SK-N-SH (cell line): ENCODE measurements around the gene CCND2. TPM values are rescaled to one million over a fixed set of nuclear protein-coding genes. Genes with fewer than 3 reads are reported as not detected.

Source experiments
- CTCF ChIA-PET: fragments of 300-600, 350-600 bp; formaldehyde crosslinking; extraction: SDS; loops from one replicate; lab custom pipeline; 2021; lab: Yijun Ruan, JAX
- POLR2A ChIA-PET: fragments of 350-600 bp; sonication (Branson Sonifier 250); formaldehyde crosslinking; extraction: SDS; loops from one replicate; lab custom pipeline; 2020; ENCODE audit warnings: antibody characterized with exemption, inconsistent platforms; lab: Yijun Ruan, JAX
- DNase-seq: peaks from one replicate; pipeline ENCODE4 v3.0.0; 2012
- H2AFZ ChIP-seq: fragments of 200-600 bp; sonication (generic); 2 replicates; pipeline ENCODE4 v1.8.1; 2016; ENCODE audit warnings: antibody characterized with exemption, mild to moderate bottlenecking, low read depth
- H3F3A ChIP-seq: fragments of 200-600 bp; sonication (generic); replicated peaks from 2 replicates; pipeline ENCODE3; 2016; ENCODE audit warnings: antibody characterized with exemption, mild to moderate bottlenecking; ENCODE audit not compliant: insufficient read depth
- H3K27ac ChIP-seq, 2 experiments: fragments of 200-500 bp in 1 of 2; fragments of 200-600 bp in 1 of 2; sonication (Bioruptor generic) in 1 of 2; sonication (generic), shearing (Covaris generic) in 1 of 2; 2 replicates each; pipeline versions ENCODE4 v1.5.1 to v1.6.1; 2014 to 2016; ENCODE audit warnings: low read depth in 2 of 2, inconsistent platforms in 1 of 2, low read length in 1 of 2, mild to moderate bottlenecking in 1 of 2, mixed read lengths in 1 of 2
- H3K27me3 ChIP-seq: fragments of 200-600 bp; sonication (generic), shearing (Covaris generic); 2 replicates; pipeline ENCODE4 v1.6.1; 2016; ENCODE audit warnings: mixed run types; ENCODE audit not compliant: insufficient read depth
- H3K36me3 ChIP-seq, 2 experiments: fragments of 200-500 bp in 1 of 2; fragments of 200-600 bp in 1 of 2; sonication (Bioruptor generic) in 1 of 2; sonication (generic) in 1 of 2; replicated peaks in 1 of 2; 2 replicates each; pipeline versions ENCODE3 to v1.5.1; 2014 to 2016; ENCODE audit warnings: low read length in 1 of 2, mild to moderate bottlenecking in 1 of 2; ENCODE audit not compliant: insufficient read depth in 2 of 2, control insufficient read depth in 1 of 2
- H3K4me1 ChIP-seq, 2 experiments: fragments of 200-500 bp in 1 of 2; fragments of 200-600 bp in 1 of 2; sonication (Bioruptor generic) in 1 of 2; sonication (generic), shearing (Covaris generic) in 1 of 2; 2 replicates each; pipeline versions ENCODE4 v1.5.1 to v1.6.1; 2014 to 2016; ENCODE audit warnings: low read depth in 1 of 2, low read length in 1 of 2, mixed run types in 1 of 2; ENCODE audit not compliant: insufficient read depth in 2 of 2, control insufficient read depth in 1 of 2
- H3K4me2 ChIP-seq: fragments of 200-600 bp; sonication (generic), shearing (Covaris generic); 2 replicates; pipeline ENCODE4 v1.6.1; 2017; ENCODE audit warnings: mixed run types
- H3K4me3 ChIP-seq, 2 experiments: fragments of 200-500 bp in 1 of 2; fragments of 200-600 bp in 1 of 2; sonication (Bioruptor generic) in 1 of 2; sonication (generic), shearing (Covaris generic) in 1 of 2; 2 replicates each; pipeline versions ENCODE4 v1.5.1 to v1.8.1; 2014 to 2016; ENCODE audit warnings: low read depth in 2 of 2, inconsistent platforms in 1 of 2, low read length in 1 of 2, mild to moderate bottlenecking in 1 of 2, mixed read lengths in 1 of 2, moderate library complexity in 1 of 2
- H3K79me2 ChIP-seq: fragments of 200-600 bp; sonication (generic); 2 replicates; pipeline ENCODE4 v1.8.1; 2017; ENCODE audit warnings: mild to moderate bottlenecking; ENCODE audit not compliant: insufficient read depth
- H3K9ac ChIP-seq: fragments of 200-600 bp; sonication (generic); 2 replicates; pipeline ENCODE4 v1.6.1; 2017; ENCODE audit warnings: mixed run types
- H3K9me2 ChIP-seq: fragments of 200-600 bp; sonication (generic); 2 replicates; pipeline ENCODE4 v1.6.1; 2017; ENCODE audit warnings: mixed run types
- H3K9me3 ChIP-seq: fragments of 200-600 bp; sonication (generic); 2 replicates; pipeline ENCODE4 v1.6.1; 2017; ENCODE audit warnings: mixed run types, mild to moderate bottlenecking, moderate library complexity
- H4K20me1 ChIP-seq: fragments of 200-600 bp; sonication (generic); 2 replicates; pipeline ENCODE4 v1.6.1; 2017; ENCODE audit warnings: mild to moderate bottlenecking, mixed run types; ENCODE audit not compliant: insufficient read depth
- CHD2 ChIP-seq: fragments of 150-350 bp; IDR thresholded peaks from 2 replicates; pipeline ENCODE4 v1.6.1; 2018; ENCODE audit warnings: low read length; ENCODE audit not compliant: partially characterized antibody
- FOSL2 ChIP-seq: IDR thresholded peaks from 2 replicates; pipeline ENCODE4 v1.4.0; 2012; ENCODE audit warnings: low read depth, mild to moderate bottlenecking, moderate library complexity, borderline replicate concordance
- FOXJ3 ChIP-seq: sonication (generic); formaldehyde crosslinking; IDR thresholded peaks from 2 replicates; pipeline ENCODE4 v1.5.1; 2020; ENCODE audit warnings: mild to moderate bottlenecking, missing genetic modification reagents
- FOXM1 ChIP-seq: IDR thresholded peaks from 2 replicates; pipeline ENCODE4 v1.4.0; 2012; ENCODE audit warnings: low read depth, mild to moderate bottlenecking
- GATA2 ChIP-seq: sonication (generic); formaldehyde crosslinking; IDR thresholded peaks from 2 replicates; pipeline ENCODE4 v1.5.0; 2020; ENCODE audit warnings: mild to moderate bottlenecking, missing genetic modification reagents
- MEF2A ChIP-seq: IDR thresholded peaks from 2 replicates; pipeline ENCODE4 v1.4.0; 2012; ENCODE audit warnings: low read depth, borderline replicate concordance
- RAD21 ChIP-seq: IDR thresholded peaks from 2 replicates; pipeline ENCODE4 v1.6.1; 2012; ENCODE audit warnings: mild to moderate bottlenecking, low read length
- RCOR1 ChIP-seq: fragments of 150-350 bp; IDR thresholded peaks from 2 replicates; pipeline ENCODE4 v1.6.1; 2017; ENCODE audit warnings: antibody characterized with exemption, low read length
- RXRA ChIP-seq: IDR thresholded peaks from 2 replicates; pipeline ENCODE4 v1.4.0; 2012; ENCODE audit warnings: low read depth, mild to moderate bottlenecking, borderline replicate concordance
- SIN3A ChIP-seq: IDR thresholded peaks from 2 replicates; pipeline ENCODE4 v1.6.1; 2012; ENCODE audit warnings: low read depth, mild to moderate bottlenecking, low read length, moderate library complexity, borderline replicate concordance
- SMC3 ChIP-seq: IDR thresholded peaks from 2 replicates; pipeline ENCODE4 v1.6.1; 2012; ENCODE audit warnings: low read depth, low read length, improper control_type of control experiment
- TAF1 ChIP-seq: IDR thresholded peaks from 2 replicates; pipeline ENCODE4 v1.6.1; 2012; ENCODE audit warnings: low read depth, mild to moderate bottlenecking, low read length, moderate library complexity, borderline replicate concordance
- TCF12 ChIP-seq: IDR thresholded peaks from 2 replicates; pipeline ENCODE4 v1.4.0; 2012
- YY1 ChIP-seq: IDR thresholded peaks from 2 replicates; pipeline ENCODE4 v1.4.0; 2012; ENCODE audit warnings: low read depth, mild to moderate bottlenecking
- ZBTB33 ChIP-seq: IDR thresholded peaks from 2 replicates; pipeline ENCODE4 v1.4.0; 2012; ENCODE audit warnings: low read depth, borderline replicate concordance
- WGBS: methylation state at CpG from one replicate; pipeline ENCODE4 v1.1.6; 2017; ENCODE audit warnings: low lambda C conversion rate; 5-methylcytosine and 5-hydroxymethylcytosine counted together
- polyA plus RNA-seq, 3 experiments: library from polyadenylated mRNA; depleted of rRNA; stranded (reverse); fragments of >200 nt; gene quantifications; 2 replicates each; pipeline ENCODE4 v1.2.3, GENCODE V29; 2012

Gene CCND2
- polyA plus RNA-seq, 1 of the 3 experiments (the other 2 are of a cell fraction) = not detected

DNA sequence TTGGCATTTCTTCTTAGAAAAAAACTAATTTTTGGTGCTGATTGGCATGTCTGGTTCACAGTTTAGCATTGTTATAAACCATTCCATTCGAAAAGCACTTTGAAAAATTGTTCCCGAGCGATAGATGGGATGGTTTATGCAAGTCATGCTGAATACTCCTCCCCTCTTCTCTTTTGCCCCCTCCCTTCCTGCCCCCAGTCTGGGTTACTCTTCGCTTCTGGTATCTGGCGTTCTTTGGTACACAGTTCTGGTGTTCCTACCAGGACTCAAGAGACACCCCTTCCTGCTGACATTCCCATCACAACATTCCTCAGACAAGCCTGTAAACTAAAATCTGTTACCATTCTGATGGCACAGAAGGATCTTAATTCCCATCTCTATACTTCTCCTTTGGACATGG lies 27.3 kb downstream of the CCND2 start:
- Histone ChIP-seq H3K4me3 (no peak overlapping the region), H4K20me1 (no peaks in the 10 kb centered on the region), H3K27me3 (peaks cover 92% of the 10 kb centered on the region), H3K27ac (no peak overlapping the region), H2AFZ (no peak overlapping the region), H3K9ac (no peak overlapping the region), H3K4me2 (no peak overlapping the region), H3F3A (no peaks in the 10 kb centered on the region), H3K4me1 (no peaks in the 10 kb centered on the region), H3K36me3 (no peaks in the 10 kb centered on the region), H3K9me2 (no peaks in the 10 kb centered on the region), H3K79me2 (no peaks in the 10 kb centered on the region), H3K9me3 (no peaks in the 10 kb centered on the region)
- ChIA-PET POLR2A (no interaction called here), CTCF (interaction anchor here (1.4 kb wide), 1 partner anchor 24 kb away, joined by 5 read pairs; no protein-coding TSS in a partner anchor)
- DNase-seq = no peak
- WGBS = 12% methylated on average over 5 of the region's 5 CpGs
- TF ChIP-seq FOXJ3 (CRISPR knock-in tag) = no peak
- TF ChIP-seq GATA2 (CRISPR knock-in tag) = no peak
- TF ChIP-seq SMC3 = no peak
- TF ChIP-seq FOXM1 = no peak
- TF ChIP-seq FOSL2 = no peak
- no peak for TF ChIP-seq TAF1
- TF ChIP-seq MEF2A = no peak
- no peak for TF ChIP-seq RCOR1
- TF ChIP-seq ZBTB33 = no peak

DNA sequence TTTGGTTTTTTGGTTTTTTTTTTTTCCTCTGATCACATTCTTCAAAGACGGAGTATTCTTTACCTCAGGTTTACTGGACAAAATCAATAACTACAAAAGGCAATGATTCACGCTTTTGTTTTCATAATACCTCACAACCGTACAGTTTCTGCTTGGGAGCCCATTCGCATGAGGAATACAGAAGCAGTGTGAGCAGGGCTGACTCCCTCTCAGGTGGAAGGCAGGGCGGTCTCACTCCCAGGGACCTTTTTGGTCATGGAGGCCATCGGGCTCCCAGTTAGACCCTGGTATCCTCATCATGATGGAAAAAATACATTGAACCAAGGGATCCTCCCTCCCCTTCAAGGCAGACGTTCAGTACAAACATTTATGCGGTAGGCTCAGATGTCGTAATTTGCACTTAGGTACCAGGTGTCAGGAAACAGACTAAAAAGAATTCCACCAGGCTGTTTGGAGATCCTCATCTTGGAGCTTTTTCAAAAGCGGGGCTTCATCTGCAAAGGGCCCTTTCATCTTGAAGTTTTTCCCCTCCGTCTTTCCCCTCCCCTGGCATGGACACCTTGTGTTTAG lies 28.5 kb downstream of the CCND2 start:
- TF ChIP-seq CHD2 = no peak
- TF ChIP-seq TCF12 = no peak
- TF ChIP-seq RAD21 = no peak
- no peak for TF ChIP-seq SIN3A
- TF ChIP-seq SMC3 = no peak
- TF ChIP-seq RXRA = no peak
- no peak for TF ChIP-seq RCOR1
- no peak for TF ChIP-seq YY1
- no peaks in the 10 kb centered on the region for H3K9me2 ChIP-seq
- H4K20me1 ChIP-seq = no peaks in the 10 kb centered on the region
- peaks cover 91% of the 10 kb centered on the region for H3K27me3 ChIP-seq
- H3K4me2 ChIP-seq = no peak overlapping the region
- ChIA-PET POLR2A (no interaction called here), CTCF (interaction anchor here (1.4 to 1.8 kb wide), 2 partner anchors 25 to 456 kb away, joined by 4 to 5 read pairs; no protein-coding TSS in a partner anchor)
- 30% methylated on average over 11 of the region's 11 CpGs for WGBS
- no peaks in the 10 kb centered on the region for H3K36me3 ChIP-seq
- no peak overlapping the region for H3K9ac ChIP-seq
- no peaks in the 10 kb centered on the region for H3F3A ChIP-seq
- no peaks in the 10 kb centered on the region for H3K4me1 ChIP-seq
- no peak for DNase-seq
- no peaks in the 10 kb centered on the region for H3K9me3 ChIP-seq
- no peak overlapping the region for H3K4me3 ChIP-seq
- no peaks in the 10 kb centered on the region for H3K79me2 ChIP-seq
- H2AFZ ChIP-seq = no peak overlapping the region
- no peak overlapping the region for H3K27ac ChIP-seq
